B cell (primary cell): ENCODE results near the gene PPP1R3E.

Source experiments
- EZH2 ChIP-seq: IDR thresholded peaks from 2 replicates; pipeline ENCODE4 v1.6.1; 2012; ENCODE audit warnings: borderline replicate concordance, low read depth, mild to moderate bottlenecking, moderate library complexity, low read length; ENCODE audit not compliant: insufficient read depth, poor library complexity, severe bottlenecking
- TF ChIP-seq, protein P1 (sequence below): fragments of 200-600 bp; IDR thresholded peaks from one replicate; pipeline ENCODE4 v1.8.0; 2022; ENCODE audit warnings: antibody characterized with exemption, mild to moderate bottlenecking

DNA sequence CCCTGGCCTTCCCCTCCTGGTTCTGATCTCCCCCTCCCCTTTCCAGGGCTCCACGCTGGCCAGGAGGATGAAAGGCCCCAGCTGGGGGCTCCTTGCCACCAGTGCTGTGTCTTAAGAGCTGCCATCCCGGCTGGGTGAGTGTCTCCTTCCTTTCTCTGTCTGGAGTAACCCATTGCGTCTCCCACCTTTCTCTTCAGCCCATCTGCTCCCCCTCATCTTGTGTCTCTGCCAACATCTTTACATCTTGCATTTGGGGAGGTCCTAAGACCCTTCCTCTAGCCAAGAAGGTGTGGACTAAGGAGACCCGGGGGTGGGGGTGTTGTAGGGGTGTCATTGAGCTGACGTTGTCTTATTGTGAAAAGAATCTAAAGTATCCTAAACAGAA, 4.5 kb upstream of the PPP1R3E start:
- TF ChIP-seq, protein P1, sequence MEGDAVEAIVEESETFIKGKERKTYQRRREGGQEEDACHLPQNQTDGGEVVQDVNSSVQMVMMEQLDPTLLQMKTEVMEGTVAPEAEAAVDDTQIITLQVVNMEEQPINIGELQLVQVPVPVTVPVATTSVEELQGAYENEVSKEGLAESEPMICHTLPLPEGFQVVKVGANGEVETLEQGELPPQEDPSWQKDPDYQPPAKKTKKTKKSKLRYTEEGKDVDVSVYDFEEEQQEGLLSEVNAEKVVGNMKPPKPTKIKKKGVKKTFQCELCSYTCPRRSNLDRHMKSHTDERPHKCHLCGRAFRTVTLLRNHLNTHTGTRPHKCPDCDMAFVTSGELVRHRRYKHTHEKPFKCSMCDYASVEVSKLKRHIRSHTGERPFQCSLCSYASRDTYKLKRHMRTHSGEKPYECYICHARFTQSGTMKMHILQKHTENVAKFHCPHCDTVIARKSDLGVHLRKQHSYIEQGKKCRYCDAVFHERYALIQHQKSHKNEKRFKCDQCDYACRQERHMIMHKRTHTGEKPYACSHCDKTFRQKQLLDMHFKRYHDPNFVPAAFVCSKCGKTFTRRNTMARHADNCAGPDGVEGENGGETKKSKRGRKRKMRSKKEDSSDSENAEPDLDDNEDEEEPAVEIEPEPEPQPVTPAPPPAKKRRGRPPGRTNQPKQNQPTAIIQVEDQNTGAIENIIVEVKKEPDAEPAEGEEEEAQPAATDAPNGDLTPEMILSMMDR: no peak
- TF ChIP-seq EZH2: no peak
